ENCODE data around the gene PTGDS. TPM values are rescaled to one million over a fixed set of nuclear protein-coding genes. Genes with fewer than 3 reads are reported as not detected.
A peak's percentile ranks its signal among the peaks of the same experiment; 100 is the strongest.

The PTGDS gene
- total and polyA plus RNA-seq, 7 experiments from 2014 or later: 0.97 to 68.7 (median 4.3) TPM; not detected in 2

DNA sequence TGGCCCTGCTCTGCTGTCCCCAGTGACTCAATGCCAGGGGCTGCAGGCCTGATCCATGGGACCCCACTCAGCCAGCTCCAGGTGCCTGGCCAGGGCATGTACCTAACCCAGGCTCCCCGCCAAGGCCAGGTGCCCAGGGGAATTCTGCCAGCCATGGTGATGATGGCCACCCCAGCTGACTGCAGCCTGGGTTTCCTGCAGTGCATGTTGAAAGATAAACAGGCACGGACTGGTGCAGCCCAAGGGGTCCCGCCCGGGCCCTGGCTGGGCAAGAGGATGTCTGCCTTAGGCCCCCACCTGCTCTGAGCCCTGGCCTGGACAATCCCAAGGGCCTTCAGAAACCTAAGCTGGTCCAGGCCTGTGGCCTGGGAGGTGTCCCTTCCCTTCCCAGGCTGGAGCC is 49.5 kb downstream of the PTGDS start:
- no peaks in the 10 kb centered on the region for H3K9me3 ChIP-seq (ENCODE audit: control insufficient read depth in 2 of 3, low read length in 3 of 3)
- POLR2A ChIA-PET: interaction anchor here (0.5 to 1.7 kb wide), 3 partner anchors 8 to 35 kb away, joined by 3 to 7 read pairs (median 3); partner anchors contain the start of gene PAXX
- intact Hi-C loops (cut with micrococcal nuclease): no loop called here
- no peak overlapping the region for H3K27ac ChIP-seq (ENCODE audit: low read depth, low read length)
- H3K4me1 Mint-ChIP-seq: peaks cover 13 to 30% (median 27%) of the 10 kb centered on the region in 7 donors
- peak overlapping the region in 9 of 10 donors; percentile 58 to 94 (median 81) for H3K4me3 Mint-ChIP-seq
- peaks cover 0 to 11% (median 0%) of the 10 kb centered on the region in 5 donors for H3K27me3 Mint-ChIP-seq
- CTCF ChIA-PET: interaction anchor here (0.6 to 2.3 kb wide), 2 partner anchors 8 to 166 kb away, joined by 3 to 15 read pairs; no protein-coding TSS in a partner anchor
- peak overlapping the region in 2 of 9 donors; percentile 31 to 67 for H3K27ac Mint-ChIP-seq
- H3K9me3 Mint-ChIP-seq: no peaks in the 10 kb centered on the region
- no peak overlapping the region for H3K4me3 ChIP-seq (ENCODE audit: low read length)
- H3K36me3 Mint-ChIP-seq: no peaks in the 10 kb centered on the region
- peaks cover 42 to 45% of the 10 kb centered on the region in 2 donors for H3K4me1 ChIP-seq (ENCODE audit: control insufficient read depth in 2 of 2, insufficient read depth in 2 of 2, low read length in 2 of 2)
- H3K27me3 ChIP-seq (ENCODE audit: control insufficient read depth in 2 of 2, insufficient read depth in 2 of 2, low read length in 2 of 2): no peaks in the 10 kb centered on the region
- ATAC-seq (no peak), DNase-seq (no peak)
- no peaks in the 10 kb centered on the region for H3K36me3 ChIP-seq (ENCODE audit: control insufficient read depth in 2 of 3, insufficient read depth in 3 of 3, low read length in 3 of 3)

DNA sequence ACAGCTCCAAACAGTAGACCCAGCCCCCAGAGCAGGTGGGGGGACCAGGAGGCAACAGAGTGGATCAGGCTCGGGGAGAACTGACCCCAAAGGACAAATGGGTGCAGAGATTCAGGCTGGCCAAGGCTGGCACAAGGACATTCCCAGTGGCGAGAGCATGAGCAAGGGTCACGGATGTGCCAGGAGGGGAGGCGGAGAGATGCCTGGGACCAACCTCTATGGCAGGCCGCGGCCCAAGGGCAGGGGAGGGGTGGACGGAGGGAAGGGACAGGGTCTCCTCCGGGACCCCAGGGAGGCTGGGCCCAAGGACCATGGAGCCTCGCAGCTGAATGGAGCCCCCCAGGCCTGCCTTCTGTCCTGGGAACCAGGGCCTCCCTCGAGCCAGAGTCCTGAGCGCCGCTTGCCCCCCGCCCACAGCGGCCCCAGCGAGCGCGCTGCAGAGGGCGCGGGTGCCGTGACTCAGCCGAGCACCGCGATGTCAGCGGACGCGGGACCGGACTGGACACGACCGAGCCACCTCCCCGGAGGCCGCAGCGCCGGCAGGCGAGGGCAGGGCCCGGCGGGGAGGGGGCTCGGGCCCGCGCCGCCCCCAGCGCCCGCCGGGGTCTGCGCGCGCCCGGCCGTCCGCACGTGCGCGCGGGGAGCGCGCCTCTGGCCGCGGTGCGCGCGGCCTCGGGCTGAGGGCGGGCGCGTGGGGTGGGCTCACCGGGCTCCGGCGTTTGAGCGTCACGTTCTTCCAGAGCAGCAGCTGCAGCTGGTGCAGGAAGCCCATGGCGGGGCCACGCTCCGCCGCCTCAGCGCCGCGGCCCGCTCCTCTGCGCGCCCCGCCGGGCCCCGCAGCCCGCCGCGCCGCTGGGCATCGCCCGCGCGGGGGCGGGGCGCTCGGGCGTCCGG is 50.3 kb downstream of the PTGDS start, which contains the start of gene ABCA2:
Gene ABCA2, minus strand, starts transcription at position 869 of the 894 bp plus-strand sequence. Its CDS starts 97 bp downstream, at position 772.
- ChIA-PET POLR2A (interaction anchor here (0.5 to 1.7 kb wide), 4 partner anchors 8 to 77 kb away, joined by 3 to 7 read pairs (median 4); partner anchors contain the start of gene PAXX), CTCF (interaction anchor here (0.6 to 2.3 kb wide), 4 partner anchors 8 to 167 kb away, joined by 3 to 15 read pairs (median 3); no protein-coding TSS in a partner anchor)
- DNase-seq (no peak), ATAC-seq (no peak)
- Mint-ChIP-seq H3K4me1 (peaks cover 13 to 32% (median 30%) of the 10 kb centered on the region in 7 donors), H3K27me3 (peaks cover 0 to 11% (median 0%) of the 10 kb centered on the region in 5 donors), H3K9me3 (no peaks in the 10 kb centered on the region), H3K4me3 (peak within 1 kb of the TSS; percentile 74 to 94 (median 84)), H3K36me3 (no peaks in the 10 kb centered on the region), H3K27ac (peak within 1 kb of the TSS in 6 of 9 donors; percentile 31 to 71 (median 66))
- H3K27ac ChIP-seq (ENCODE audit: low read depth, low read length): peak within 1 kb of the TSS; percentile 51
- intact Hi-C loops (cut with micrococcal nuclease): loop anchor here (1.0 to 2.0 kb wide), 2 partner anchors 35 to 43 kb away; partner anchors contain the start of genes PAXX (in 1 of the 2) and SAPCD2 (in 1 of the 2)
- peak within 1 kb of the TSS; percentile 69 for H3K4me3 ChIP-seq (ENCODE audit: low read length)
- no peaks in the 10 kb centered on the region for H3K27me3 ChIP-seq (ENCODE audit: control insufficient read depth in 2 of 2, insufficient read depth in 2 of 2, low read length in 2 of 2)
- no peaks in the 10 kb centered on the region for H3K36me3 ChIP-seq (ENCODE audit: control insufficient read depth in 2 of 3, insufficient read depth in 3 of 3, low read length in 3 of 3)
- no peaks in the 10 kb centered on the region for H3K9me3 ChIP-seq (ENCODE audit: control insufficient read depth in 2 of 3, low read length in 3 of 3)
- H3K4me1 ChIP-seq (ENCODE audit: control insufficient read depth in 2 of 2, insufficient read depth in 2 of 2, low read length in 2 of 2): peaks cover 49 to 51% of the 10 kb centered on the region in 2 donors

DNA sequence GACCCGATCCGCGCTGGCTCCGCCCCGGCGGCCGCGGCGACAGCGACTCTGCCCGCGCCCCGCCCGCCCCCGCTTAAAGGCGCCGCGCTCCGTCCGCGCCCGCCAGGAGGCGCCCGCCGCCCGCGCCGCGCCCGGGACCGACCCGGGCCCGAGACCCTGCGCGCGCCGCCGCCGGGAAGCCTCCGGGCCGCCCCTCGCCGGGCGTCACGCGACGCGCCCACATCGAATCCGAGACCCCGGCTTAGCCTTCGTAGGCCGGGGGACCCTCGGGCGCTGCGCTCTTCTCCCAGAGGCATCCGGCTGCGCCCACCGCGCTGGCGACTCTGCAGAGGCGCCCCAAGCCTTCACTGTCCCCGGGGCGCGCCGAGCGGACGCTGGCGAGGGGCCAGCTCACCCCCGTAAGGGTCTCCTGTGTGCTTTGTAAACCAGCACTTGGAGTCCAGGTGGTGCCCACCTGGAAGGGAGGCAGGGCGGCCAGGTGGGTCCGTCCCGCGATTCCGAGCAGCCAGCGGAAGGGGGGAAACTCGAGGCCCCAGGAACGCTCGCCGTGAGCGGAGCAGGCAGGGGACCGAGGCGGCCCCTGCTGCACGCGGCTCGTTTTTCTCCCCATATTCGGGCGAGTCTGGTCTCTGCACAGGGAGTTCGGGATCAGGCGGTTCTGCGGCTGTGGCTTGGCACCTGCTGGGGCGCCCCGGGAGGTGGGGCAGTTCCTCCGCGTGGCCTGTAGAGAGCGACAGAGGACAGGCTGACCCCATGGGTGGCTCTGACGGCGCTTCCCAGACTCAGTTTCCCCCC is 51.2 kb downstream of the PTGDS start:
- Histone ChIP-seq H3K27me3 (ENCODE audit: control insufficient read depth in 2 of 2, insufficient read depth in 2 of 2, low read length in 2 of 2) (no peaks in the 10 kb centered on the region), H3K27ac (ENCODE audit: low read depth, low read length) (peak overlapping the region; percentile 51), H3K4me3 (ENCODE audit: low read length) (peak overlapping the region; percentile 69), H3K36me3 (ENCODE audit: control insufficient read depth in 2 of 3, insufficient read depth in 3 of 3, low read length in 3 of 3) (no peaks in the 10 kb centered on the region), H3K9me3 (ENCODE audit: control insufficient read depth in 2 of 3, low read length in 3 of 3) (no peaks in the 10 kb centered on the region), H3K4me1 (ENCODE audit: control insufficient read depth in 2 of 2, insufficient read depth in 2 of 2, low read length in 2 of 2) (peaks cover 49 to 56% of the 10 kb centered on the region in 2 donors)
- no peaks in the 10 kb centered on the region for H3K9me3 Mint-ChIP-seq
- peak overlapping the region; percentile 71 to 85 (median 79) for H3K4me3 Mint-ChIP-seq
- peak overlapping the region in 1 of 9 donors; percentile 42 for H3K27ac Mint-ChIP-seq
- H3K36me3 Mint-ChIP-seq: no peaks in the 10 kb centered on the region
- POLR2A ChIA-PET: no interaction called here
- intact Hi-C loops (cut with micrococcal nuclease): loop anchor here (1.0 to 2.0 kb wide), 3 partner anchors 36 to 208 kb away; partner anchors contain the start of genes PAXX (in 1 of the 2) and SAPCD2 (in 1 of the 2)
- peaks cover 13 to 36% (median 32%) of the 10 kb centered on the region in 7 donors for H3K4me1 Mint-ChIP-seq
- H3K27me3 Mint-ChIP-seq: peaks cover 0 to 11% (median 0%) of the 10 kb centered on the region in 5 donors
- ATAC-seq (peak; percentile 73), DNase-seq (peak; percentile 31 to 86 (median 58))
- CTCF ChIA-PET: interaction anchor here (0.6 to 1.7 kb wide), 17 partner anchors 11 to 590 kb away, joined by 3 to 9 read pairs (median 4); partner anchors contain the start of genes CLIC3, MAN1B1 and PAXX

DNA sequence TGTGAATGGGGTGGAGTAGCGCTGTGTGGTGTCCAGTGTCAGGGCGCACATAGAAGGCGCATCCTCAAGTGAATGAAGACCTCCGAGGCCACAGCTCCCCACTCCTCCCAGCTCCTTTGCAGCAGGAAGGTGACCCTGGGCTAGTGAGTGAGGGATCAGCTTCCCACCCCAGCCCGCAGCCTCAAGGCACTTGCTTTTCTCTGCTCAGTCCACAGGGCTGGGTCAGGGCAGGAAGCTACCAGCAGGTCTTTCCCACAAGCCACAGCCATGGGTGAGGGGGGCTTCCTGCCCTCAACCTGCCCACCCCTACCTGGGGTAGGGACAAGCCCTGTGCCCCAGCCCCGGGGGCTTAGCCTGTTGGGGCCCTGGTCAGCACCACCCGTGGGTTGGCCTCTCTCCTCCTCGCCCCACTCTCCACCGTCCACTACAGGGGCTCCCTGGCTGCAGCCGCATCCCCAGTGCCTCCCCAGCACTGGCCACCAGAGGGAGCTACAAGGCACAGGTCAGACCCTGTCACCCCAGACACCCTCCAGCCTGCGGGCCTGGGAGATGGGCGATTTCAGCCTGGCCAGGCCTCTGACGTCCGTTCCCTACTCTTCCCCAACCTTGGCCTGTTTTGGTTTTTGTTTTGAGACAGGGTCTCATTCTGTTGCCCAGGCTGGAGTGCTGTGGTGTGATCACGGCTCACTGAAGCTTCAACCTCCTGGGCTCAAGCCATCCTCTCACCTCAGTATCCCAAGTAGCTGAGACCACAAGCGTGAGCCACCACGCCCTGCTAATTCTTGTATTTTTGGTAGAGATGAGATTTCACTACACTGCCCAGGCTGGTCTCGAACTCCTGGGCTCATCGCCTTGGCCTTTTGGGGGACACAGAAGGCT is 52.0 kb downstream of the PTGDS start:
- Histone ChIP-seq H3K36me3 (ENCODE audit: control insufficient read depth in 2 of 3, insufficient read depth in 3 of 3, low read length in 3 of 3) (no peaks in the 10 kb centered on the region), H3K27me3 (ENCODE audit: control insufficient read depth in 2 of 2, insufficient read depth in 2 of 2, low read length in 2 of 2) (no peaks in the 10 kb centered on the region), H3K27ac (ENCODE audit: low read depth, low read length) (peak overlapping the region; percentile 51), H3K4me3 (ENCODE audit: low read length) (peak overlapping the region; percentile 69), H3K9me3 (ENCODE audit: control insufficient read depth in 2 of 3, low read length in 3 of 3) (no peaks in the 10 kb centered on the region), H3K4me1 (ENCODE audit: control insufficient read depth in 2 of 2, insufficient read depth in 2 of 2, low read length in 2 of 2) (peaks cover 50 to 56% of the 10 kb centered on the region in 2 donors)
- intact Hi-C loops (cut with micrococcal nuclease): loop anchor here (1.0 to 2.0 kb wide), 2 partner anchors 42 to 207 kb away; partner anchors contain the start of gene SAPCD2 (in 1 of the 2)
- POLR2A ChIA-PET: interaction anchor here (1.0 to 1.2 kb wide), 2 partner anchors 35 to 182 kb away, joined by 3 to 5 read pairs; no protein-coding TSS in a partner anchor
- peaks cover 0 to 11% (median 0%) of the 10 kb centered on the region in 5 donors for H3K27me3 Mint-ChIP-seq
- H3K9me3 Mint-ChIP-seq: no peaks in the 10 kb centered on the region
- CTCF ChIA-PET: interaction anchor here (0.6 to 1.7 kb wide), 19 partner anchors 11 to 591 kb away, joined by 3 to 9 read pairs (median 3); partner anchors contain the start of genes CLIC3, MAN1B1 and PAXX
- H3K4me3 Mint-ChIP-seq: peak overlapping the region; percentile 71 to 85 (median 79)
- ATAC-seq: peak; percentile 66
- H3K4me1 Mint-ChIP-seq: peaks cover 13 to 40% (median 32%) of the 10 kb centered on the region in 7 donors
- peak overlapping the region in 2 of 9 donors; percentile 28 to 52 for H3K27ac Mint-ChIP-seq
- H3K36me3 Mint-ChIP-seq: no peaks in the 10 kb centered on the region
- DNase-seq: peak; percentile 29 to 84 (median 52)

DNA sequence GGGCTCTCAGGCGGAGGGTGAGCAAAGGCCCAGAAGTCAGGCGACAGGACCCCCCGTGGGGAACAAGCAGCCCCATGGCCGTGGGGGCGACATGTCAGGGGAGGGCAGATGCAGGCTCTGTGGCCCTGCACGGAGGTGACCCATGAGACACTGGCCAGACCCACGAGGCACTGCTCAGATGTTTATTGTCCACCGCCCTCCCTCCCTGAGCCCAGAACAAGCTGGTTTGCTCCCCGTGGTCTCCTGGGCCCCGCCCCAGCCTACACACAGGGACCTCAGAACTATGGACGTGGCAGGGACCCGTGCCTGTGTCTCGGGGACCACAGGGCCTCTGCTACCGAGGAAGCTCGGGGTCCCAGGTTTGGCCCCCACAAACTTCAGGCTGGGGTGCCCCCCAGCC is 52.7 kb downstream of the PTGDS start:
- no peak for ATAC-seq
- Mint-ChIP-seq H3K4me1 (peaks cover 20 to 47% (median 39%) of the 10 kb centered on the region in 7 donors), H3K4me3 (peak overlapping the region in 7 of 10 donors; percentile 62 to 85 (median 74)), H3K36me3 (no peaks in the 10 kb centered on the region), H3K27me3 (peaks cover 0 to 11% (median 0%) of the 10 kb centered on the region in 5 donors), H3K9me3 (no peaks in the 10 kb centered on the region), H3K27ac (peak overlapping the region in 1 of 9 donors; percentile 37)
- H3K27ac ChIP-seq (ENCODE audit: low read depth, low read length): no peak overlapping the region
- H3K27me3 ChIP-seq (ENCODE audit: control insufficient read depth in 2 of 2, insufficient read depth in 2 of 2, low read length in 2 of 2): no peaks in the 10 kb centered on the region
- H3K4me3 ChIP-seq (ENCODE audit: low read length): peak overlapping the region; percentile 69
- no peaks in the 10 kb centered on the region for H3K9me3 ChIP-seq (ENCODE audit: control insufficient read depth in 2 of 3, low read length in 3 of 3)
- intact Hi-C loops (cut with micrococcal nuclease): no loop called here
- ChIA-PET CTCF (interaction anchor here (0.6 to 1.7 kb wide), 12 partner anchors 12 to 577 kb away, joined by 3 to 9 read pairs (median 4); partner anchors contain the start of genes MAN1B1 and PAXX), POLR2A (interaction anchor here (1.0 to 1.2 kb wide), 2 partner anchors 34 to 182 kb away, joined by 3 to 5 read pairs; no protein-coding TSS in a partner anchor)
- no peaks in the 10 kb centered on the region for H3K36me3 ChIP-seq (ENCODE audit: control insufficient read depth in 2 of 3, insufficient read depth in 3 of 3, low read length in 3 of 3)
- peaks cover 57 to 63% of the 10 kb centered on the region in 2 donors for H3K4me1 ChIP-seq (ENCODE audit: control insufficient read depth in 2 of 2, insufficient read depth in 2 of 2, low read length in 2 of 2)
- no peak for DNase-seq
